ENCODE data around the gene AEBP1.

GRCh38 chr7:44106311-44107065 lies 2.3 kb downstream of the AEBP1 start:
- TF ChIP-seq CREM (CRISPR knock-in tag; IDR thresholded peaks at IDR 0.05) (no peak), CTCF (IDR thresholded peaks at IDR 0.05) (no peak), ZNF281 (CRISPR knock-in tag; IDR thresholded peaks at IDR 0.05) (no peak), SP1 (CRISPR knock-in tag; conservative IDR thresholded peaks at IDR 0.05) (no peak), E2F4 (CRISPR knock-in tag; IDR thresholded peaks at IDR 0.05; ENCODE audit: borderline replicate concordance, low read depth) (no peak), USF1 (CRISPR knock-in tag; IDR thresholded peaks at IDR 0.05) (no peak), ZNF121 (CRISPR knock-in tag; IDR thresholded peaks at IDR 0.05) (no peak), KAT7 (CRISPR knock-in tag; IDR thresholded peaks at IDR 0.05; ENCODE audit: borderline replicate concordance) (no peak), GABPB1 (CRISPR knock-in tag; IDR thresholded peaks at IDR 0.05) (no peak), MAX (CRISPR knock-in tag; IDR thresholded peaks at IDR 0.05) (no peak)

All from WTC11 (cell line).